Measurements from ENCODE around the gene MEIS3.
"Not testable (repeated sequence)": the region's sequence is repeated elsewhere in the genome, so short reads cannot be mapped to it uniquely, and the experiment has no call there.

GRCh38 chr19:47388721-47389120 is 30.6 kb downstream of the MEIS3 start:
- not testable (repeated sequence) for TF ChIP-seq POLR2A (IDR thresholded peaks at IDR 0.05)
- TF ChIP-seq, protein P1, sequence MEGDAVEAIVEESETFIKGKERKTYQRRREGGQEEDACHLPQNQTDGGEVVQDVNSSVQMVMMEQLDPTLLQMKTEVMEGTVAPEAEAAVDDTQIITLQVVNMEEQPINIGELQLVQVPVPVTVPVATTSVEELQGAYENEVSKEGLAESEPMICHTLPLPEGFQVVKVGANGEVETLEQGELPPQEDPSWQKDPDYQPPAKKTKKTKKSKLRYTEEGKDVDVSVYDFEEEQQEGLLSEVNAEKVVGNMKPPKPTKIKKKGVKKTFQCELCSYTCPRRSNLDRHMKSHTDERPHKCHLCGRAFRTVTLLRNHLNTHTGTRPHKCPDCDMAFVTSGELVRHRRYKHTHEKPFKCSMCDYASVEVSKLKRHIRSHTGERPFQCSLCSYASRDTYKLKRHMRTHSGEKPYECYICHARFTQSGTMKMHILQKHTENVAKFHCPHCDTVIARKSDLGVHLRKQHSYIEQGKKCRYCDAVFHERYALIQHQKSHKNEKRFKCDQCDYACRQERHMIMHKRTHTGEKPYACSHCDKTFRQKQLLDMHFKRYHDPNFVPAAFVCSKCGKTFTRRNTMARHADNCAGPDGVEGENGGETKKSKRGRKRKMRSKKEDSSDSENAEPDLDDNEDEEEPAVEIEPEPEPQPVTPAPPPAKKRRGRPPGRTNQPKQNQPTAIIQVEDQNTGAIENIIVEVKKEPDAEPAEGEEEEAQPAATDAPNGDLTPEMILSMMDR (IDR thresholded peaks at IDR 0.05) = not testable (repeated sequence)

Measured in prostate gland (tissue), 2 donors.